NCI-H526 (cell line): ENCODE results near the gene KSR1.
"Not testable (repeated sequence)": the region's sequence is repeated elsewhere in the genome, so short reads cannot be mapped to it uniquely, and the experiment has no call there.

Source experiments
- DNase-seq, 2 experiments: peaks; one replicate each; lab custom pipeline; 2025; lab: John Stamatoyannopoulos, UW

KSR1 gene

DNA sequence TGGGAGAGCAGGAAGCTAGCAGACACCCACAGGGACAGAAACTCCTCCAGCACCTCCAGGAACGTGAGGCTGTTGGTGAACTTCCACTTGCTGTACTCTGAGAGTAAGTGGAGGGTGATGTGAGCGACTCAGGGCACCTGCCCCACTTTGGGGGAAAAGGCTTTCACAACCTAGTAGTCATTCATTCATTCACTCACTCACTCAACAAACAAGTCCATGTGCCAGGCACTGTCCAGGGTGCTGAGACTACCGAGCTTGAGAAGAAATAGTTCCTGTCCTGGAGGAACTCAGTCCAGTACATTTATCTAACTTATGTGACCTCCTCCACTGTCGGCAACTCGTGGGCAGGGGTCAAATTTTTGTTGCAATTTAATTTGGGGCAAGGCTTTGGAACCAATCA, 201.4 kb downstream of the KSR1 start:
- DNase-seq = no peak

DNA sequence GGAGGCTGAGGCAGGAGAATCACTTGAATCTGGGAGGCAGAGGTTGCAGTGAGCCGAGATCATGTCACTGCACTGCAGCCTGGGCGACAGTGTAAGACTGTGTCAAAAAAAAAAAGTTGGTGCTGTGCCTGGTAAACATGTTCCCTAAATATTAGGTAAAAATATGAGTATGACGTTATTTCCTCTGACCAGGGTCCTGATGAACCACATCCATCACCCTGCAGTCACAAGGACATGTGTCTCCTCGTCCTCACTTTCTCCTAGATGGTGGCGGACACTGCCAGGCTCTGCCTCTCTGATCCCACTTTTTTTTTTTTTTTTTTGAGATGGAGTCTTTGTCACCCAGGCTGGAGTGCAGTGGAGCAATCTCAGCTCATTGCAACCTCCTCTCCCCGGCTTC, 203.4 kb downstream of the KSR1 start:
- DNase-seq = no peak

DNA sequence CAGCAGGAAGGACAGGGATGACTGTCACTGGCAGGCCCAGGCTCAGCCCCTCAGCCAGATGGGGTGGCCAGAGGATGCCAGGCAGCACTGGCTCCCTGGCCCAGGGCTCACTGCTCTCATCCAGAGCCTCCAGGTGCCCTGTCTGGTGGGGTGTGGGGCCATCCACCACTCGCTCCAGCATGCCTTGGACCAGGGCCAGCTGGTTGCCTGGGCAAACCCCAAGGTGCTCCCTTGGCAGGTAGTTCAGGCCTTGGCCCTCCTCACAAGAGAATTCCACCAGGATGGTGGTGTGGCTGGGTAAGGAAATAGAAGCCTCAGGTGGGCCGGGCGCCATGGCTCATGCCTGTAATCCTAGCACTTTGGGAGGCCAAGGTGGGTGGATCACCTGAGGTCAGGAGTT, 204.2 kb downstream of the KSR1 start:
- no peak for DNase-seq

DNA sequence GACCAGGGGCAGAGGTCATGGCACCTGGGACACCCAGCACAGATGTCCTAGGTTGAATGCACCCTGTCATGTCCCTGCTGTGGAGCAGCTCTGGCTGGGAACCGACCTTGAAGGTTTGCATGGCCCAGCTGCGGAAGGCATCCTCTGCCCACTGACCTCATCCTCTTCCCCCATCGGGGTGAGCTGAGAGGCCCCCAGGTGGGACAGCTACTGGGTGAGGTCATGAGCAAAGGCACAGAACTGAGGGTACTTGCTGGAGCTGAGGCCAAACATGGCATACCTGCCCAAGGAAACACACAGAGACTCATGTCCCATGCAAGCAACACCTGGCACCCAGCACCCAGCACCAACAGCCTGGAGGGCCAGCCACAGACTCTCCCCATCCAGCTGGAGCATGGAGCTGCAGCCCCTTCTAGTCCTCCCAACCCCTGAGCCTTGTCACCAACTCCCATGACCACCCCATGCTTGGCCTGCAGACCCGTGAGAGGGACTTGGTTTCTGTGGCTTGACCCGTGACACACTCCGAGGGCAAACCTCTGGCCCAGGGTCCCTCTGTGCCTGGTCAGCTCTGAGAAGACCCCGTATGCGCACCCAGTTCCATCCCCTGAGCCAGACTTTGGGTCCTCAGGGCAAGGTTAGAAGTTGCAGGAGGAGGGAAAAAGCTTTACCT, 207.8 kb downstream of the KSR1 start:
- no peak for DNase-seq

DNA sequence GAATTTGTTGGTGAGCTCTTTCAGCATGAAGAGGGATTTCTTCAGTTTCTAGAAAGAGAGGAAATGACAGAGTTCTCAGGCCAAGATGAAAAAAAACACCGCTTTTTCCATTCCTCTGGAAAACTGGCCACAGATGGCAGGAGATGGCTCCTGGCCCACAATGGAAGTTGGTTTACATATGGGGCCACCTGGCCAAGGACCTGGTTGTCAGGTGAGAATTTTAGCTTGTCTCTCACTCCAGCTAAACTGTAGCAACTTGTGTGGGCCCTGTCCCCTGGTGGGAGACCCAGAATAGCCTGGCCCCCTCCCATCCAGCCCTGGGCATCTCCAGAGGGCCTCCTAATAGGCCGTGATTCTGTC, 208.3 kb downstream of the KSR1 start:
- no peak for DNase-seq

DNA sequence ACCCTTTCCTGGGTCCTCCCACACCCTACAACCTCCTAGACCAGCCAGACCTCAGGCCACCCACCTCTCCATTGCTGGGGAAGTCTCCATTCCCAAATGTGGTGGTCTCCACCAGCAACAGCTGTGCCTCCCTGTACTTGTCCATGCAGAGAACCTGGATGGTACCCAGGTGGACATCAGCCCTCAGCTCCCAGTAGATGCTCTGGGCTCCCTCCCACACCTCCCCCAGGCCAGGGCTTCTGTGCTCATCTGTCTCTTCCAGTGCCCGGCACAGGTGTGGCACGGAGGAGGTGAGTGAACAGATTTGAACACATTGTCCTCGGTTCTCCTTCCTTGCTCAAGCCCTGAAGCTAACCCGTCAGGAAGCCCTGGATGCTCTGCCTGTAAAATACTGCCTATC, 209.3 kb downstream of the KSR1 start:
- no peak for DNase-seq

DNA sequence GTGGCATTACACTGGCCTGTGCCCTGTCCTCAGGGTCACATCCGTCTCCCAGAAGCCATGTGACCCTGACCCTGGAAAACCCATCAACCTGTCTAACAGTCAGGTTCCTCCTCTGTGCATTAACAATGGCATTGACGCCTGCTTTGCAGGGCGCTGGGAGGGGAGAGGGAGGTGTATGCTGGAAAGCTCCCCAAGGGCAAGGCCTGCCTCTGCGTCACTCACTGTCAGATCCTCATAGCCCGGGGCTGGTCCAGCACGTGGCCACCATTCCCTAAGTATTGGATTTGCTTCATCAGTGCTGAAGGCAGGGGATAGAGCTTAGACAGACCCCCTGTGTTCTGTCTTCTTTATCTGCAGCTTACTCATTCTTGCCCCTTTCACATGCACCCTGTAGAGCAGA, 210.0 kb downstream of the KSR1 start:
- DNase-seq = not testable (repeated sequence)

DNA sequence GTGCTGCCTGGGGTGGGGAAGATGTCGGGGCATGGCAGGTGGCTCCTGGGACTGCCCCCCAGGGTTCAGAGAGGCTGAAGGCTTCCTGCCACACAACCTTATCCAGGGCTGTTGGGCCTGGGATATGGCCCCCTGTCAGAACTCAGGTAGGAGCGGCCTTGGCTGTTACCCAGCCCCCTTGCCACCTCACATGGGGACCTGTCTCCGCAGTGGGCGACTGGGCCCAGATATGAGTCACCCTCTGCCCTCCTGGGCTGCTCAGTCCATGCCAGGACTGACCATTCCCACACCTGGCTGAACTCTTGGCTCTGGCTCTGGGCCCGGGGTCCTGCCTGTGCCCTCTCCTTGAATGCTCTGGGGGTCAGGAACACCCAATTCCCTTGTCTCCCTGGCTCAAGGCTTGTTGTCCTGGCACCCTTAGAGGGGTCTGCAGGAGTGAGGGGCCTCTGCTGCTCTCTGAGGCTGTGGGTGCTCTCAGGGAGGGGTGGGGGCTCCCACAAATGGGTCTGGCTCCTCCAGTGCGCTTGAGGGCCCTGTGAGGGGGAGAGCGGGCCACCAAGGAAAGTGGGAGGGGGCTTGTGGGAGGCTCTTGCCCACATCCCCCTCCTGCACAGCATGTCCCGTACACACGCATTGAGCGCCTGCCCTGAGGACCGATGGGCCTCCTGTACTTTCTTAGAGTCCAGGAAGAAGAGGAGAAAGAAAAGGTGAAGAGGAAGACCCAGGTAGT, 210.7 kb downstream of the KSR1 start:
- no peak for DNase-seq

DNA sequence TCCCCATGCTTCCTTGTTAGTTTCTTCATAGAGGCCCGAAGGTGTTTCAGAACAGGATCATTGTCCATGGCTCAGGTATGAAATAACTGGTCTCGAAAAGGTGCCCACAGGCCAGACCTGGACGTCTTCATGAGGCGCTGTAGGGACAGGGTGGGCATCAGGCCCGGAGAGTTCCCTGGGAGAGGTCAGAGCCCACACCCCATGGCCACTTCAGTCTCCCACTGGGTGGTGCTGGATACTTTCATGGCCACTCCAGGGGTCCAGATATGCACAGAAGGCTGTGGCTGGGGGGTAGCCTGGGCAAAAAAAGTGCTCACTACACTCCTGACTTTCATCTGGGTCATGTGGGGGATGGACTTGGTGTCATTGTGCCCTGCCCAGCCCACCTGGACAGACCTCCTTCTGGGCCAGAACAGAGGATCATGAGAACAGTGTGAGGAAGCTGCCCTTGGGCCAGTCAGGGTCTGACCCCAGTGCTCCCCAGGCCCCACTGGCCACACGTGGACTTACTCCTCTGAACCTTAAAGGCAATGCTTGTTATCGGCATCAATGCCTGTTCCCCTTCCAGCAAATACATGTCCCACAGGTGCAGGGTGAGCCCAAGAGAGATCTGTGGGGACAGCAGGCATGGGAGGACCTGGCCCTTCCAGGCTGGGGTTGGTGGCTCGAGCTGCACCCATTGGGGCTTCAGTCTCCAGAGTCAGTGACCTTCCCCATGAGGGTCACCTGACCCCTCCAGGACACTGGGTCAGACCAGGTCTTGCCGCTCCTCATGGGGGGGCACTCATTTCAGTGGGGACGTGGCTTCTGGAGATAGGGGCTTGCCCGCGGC, 211.6 kb downstream of the KSR1 start:
- DNase-seq = no peak

DNA sequence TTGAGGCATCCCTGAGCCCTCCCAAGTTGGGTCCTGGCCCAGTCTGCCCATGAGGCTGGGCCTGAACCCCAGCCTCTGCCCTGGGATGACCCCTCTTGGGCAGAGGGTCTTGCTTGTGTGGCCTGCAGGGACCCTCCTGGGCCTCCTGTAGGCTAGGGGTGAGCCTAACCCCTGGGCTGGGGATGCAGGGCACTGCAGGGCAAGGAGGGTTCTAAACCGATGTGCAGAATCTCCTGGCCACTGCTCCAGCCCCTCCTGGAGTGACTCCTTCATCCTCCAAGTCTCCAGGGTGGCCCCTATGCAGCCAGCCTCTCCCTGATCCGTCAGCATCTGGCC, 212.2 kb downstream of the KSR1 start:
- DNase-seq = no peak

DNA sequence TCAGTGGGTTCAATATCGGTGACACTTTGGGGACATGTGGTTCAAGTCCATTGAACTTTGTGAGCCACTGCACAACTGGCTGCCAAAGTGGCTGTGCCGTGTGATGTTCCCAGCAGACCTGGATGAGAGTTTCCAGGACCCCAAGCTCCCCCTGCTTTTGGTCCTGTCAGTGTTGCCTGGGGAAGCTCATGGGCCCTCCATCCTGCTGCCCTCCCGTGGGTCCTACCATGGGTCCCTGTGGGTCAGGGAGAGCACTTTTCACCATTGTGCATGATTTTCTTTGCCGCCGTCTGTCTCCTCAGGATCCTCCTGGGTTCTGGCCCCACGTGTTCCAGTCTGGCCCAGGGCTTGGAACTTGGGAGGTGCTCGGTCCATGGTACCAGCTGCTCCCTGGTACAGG, 212.9 kb downstream of the KSR1 start:
- DNase-seq = no peak

DNA sequence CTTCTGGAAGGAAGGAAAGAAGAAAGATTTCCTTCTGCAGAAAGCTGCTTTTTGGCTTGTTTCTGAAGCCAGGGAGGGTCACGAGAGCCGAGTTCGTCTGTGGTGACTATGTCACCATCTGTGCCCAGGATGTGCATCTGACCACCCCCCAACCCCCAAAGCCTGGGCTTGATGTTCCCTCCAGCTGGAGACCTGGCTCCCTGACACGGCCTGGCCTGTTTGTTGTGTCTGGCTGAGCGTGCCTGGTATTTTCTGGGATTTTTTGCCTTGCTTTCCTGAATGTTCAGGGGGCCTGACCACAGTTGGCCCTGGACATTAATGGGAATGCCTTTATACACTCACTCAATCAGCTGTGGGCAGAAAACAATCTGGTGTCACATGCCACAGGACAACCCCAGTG, 213.6 kb downstream of the KSR1 start:
- DNase-seq = no peak

DNA sequence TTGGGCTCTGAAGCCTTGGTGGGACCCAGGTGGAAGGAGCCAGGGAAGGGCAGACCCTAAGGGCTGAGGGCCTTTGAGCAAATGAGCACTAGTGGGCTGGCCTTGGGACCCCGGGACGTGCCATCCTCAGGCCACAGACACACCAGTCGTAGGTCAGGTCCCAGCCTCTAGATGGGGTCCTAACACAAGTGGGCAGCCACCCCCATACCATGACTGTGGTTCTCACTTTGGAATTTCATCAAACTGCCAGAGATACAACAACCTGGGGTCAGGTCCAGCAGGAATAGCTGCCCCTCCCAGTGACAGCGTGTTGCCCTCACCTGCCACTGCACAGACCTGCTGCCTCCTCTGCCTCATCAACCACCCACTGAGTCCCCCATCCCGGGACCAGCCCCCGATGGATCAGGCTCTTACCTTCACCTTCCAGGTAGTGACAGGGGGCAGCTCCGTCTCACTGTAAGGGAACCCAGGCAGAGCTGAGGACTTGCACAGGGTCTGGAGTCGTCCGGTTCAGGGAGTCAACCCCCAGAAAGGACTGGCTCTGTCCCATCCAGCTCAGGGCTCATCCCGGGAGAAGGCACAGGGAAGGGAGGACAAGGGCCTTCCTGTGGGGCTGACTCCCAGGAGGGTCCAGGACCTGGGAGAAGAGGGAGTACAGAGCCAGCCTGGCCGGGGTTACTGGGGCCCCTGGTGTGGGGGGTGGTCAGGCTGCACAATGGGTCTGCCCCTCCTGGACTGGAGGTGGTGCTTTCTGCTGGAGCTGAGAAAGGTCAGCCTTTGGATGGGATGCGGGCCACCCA, 214.7 kb downstream of the KSR1 start:
- no peak for DNase-seq

DNA sequence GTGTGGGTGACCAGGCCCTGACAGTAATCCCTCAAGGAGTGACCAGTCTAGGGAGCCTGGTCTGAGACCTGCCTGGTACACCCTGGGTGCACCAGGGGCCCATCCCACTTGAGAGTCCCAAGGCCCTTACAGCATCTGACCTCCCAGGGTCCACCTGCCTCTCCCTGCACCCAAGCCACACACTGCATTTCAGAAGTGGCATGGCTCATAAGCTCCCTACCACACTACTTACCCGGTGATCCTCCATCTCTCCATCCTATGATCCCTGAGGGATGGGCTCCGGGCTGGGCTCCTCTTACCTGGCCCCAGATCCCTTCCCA, 215.3 kb downstream of the KSR1 start:
- DNase-seq = no peak

DNA sequence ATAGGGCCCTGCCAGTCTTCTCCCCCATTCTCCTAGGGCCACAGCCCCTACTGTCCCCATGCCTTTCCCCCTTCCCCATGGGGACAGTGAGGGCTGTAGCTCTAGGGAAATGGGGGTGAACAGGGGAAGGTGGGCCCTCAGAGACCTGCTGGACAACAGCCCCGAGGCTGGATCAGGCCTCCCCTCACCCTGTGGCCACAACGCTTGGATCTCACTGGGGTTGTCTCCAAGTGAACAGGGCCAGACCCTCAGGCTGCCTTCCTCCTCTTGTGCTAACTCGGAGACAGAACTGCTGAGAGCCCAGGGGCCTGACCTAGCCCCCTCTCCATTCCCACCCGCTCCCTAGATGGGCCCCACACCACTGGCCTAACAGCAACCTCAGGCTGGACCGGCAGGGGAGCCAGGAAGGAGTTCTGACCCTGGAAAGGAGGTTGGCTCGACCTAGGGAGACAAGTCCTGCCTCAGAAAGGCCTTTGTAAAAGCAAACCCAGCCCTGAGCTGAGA, 215.8 kb downstream of the KSR1 start:
- DNase-seq = not testable (repeated sequence)

DNA sequence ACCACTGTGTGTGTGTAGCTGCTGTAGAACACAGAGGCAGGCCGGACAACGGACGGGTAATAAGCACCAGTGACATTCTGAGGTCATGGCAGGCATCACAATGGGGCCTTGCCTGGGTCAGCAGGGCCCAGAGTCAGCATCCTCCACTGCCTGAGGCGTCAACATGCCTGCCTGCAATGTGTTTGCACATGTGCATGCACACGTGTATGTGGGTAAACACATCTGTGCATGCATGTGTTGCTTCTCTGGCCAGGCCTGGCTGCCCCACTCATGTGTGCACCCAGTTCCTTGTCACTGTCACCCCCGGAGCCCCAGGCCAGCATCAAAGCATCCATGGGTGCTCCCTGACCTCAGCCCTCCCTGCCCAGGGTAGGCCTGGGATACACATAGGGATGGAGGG, 218.1 kb downstream of the KSR1 start:
- no peak for DNase-seq
